SK-N-SH (cell line): ENCODE results near the gene SHTN1. TPM values are rescaled to one million over a fixed set of nuclear protein-coding genes. Genes with fewer than 3 reads are reported as not detected.

ENCODE experiments used
- CHD2 ChIP-seq: fragments of 150-350 bp; IDR thresholded peaks from 2 replicates; pipeline ENCODE4 v1.6.1; 2018; ENCODE audit warnings: low read length; ENCODE audit not compliant: partially characterized antibody
- EP300 ChIP-seq, 2 experiments: IDR thresholded peaks; 2 replicates each; pipeline versions ENCODE4 v1.4.0 to v1.6.1; 2012; ENCODE audit warnings: borderline replicate concordance in 1 of 2, low read depth in 1 of 2, low read length in 1 of 2
- FOXJ3 ChIP-seq: sonication (generic); formaldehyde crosslinking; IDR thresholded peaks from 2 replicates; pipeline ENCODE4 v1.5.1; 2020; ENCODE audit warnings: mild to moderate bottlenecking, missing genetic modification reagents
- GABPA ChIP-seq: IDR thresholded peaks from 2 replicates; pipeline ENCODE4 v1.4.0; 2012; ENCODE audit warnings: low read depth, mild to moderate bottlenecking
- MXI1 ChIP-seq: IDR thresholded peaks from 2 replicates; pipeline ENCODE4 v1.6.1; 2012; ENCODE audit warnings: mild to moderate bottlenecking, low read depth, low read length, improper control_type of control experiment
- NFIC ChIP-seq: IDR thresholded peaks from 2 replicates; pipeline ENCODE4 v1.4.0; 2012; ENCODE audit warnings: borderline replicate concordance
- POLR2AphosphoS5 ChIP-seq: IDR thresholded peaks from 2 replicates; pipeline ENCODE4 v1.6.1; 2012; ENCODE audit warnings: low read depth, low read length
- RCOR1 ChIP-seq: fragments of 150-350 bp; IDR thresholded peaks from 2 replicates; pipeline ENCODE4 v1.6.1; 2017; ENCODE audit warnings: antibody characterized with exemption, low read length
- RFX5 ChIP-seq: IDR thresholded peaks from 2 replicates; pipeline ENCODE4 v1.6.1; 2012; ENCODE audit warnings: mild to moderate bottlenecking, improper control_type of control experiment, low read length
- SIN3A ChIP-seq: IDR thresholded peaks from 2 replicates; pipeline ENCODE4 v1.6.1; 2012; ENCODE audit warnings: low read depth, mild to moderate bottlenecking, low read length, moderate library complexity, borderline replicate concordance
- TCF12 ChIP-seq: IDR thresholded peaks from 2 replicates; pipeline ENCODE4 v1.4.0; 2012
- TEAD4 ChIP-seq: IDR thresholded peaks from 2 replicates; pipeline ENCODE4 v1.4.0; 2012; ENCODE audit warnings: mild to moderate bottlenecking, borderline replicate concordance; ENCODE audit not compliant: insufficient read depth
- YY1 ChIP-seq: IDR thresholded peaks from 2 replicates; pipeline ENCODE4 v1.4.0; 2012; ENCODE audit warnings: low read depth, mild to moderate bottlenecking
- polyA plus RNA-seq, 3 experiments: library from polyadenylated mRNA; depleted of rRNA; stranded (reverse); fragments of >200 nt; gene quantifications; 2 replicates each; pipeline ENCODE4 v1.2.3, GENCODE V29; 2012
- TF ChIP-seq, protein P1 (sequence below): IDR thresholded peaks from 2 replicates; pipeline ENCODE4 v1.4.0; 2012; ENCODE audit warnings: low read depth, borderline replicate concordance
- TF ChIP-seq, protein P2 (sequence below): IDR thresholded peaks from 2 replicates; pipeline ENCODE4 v1.4.0; 2012; ENCODE audit warnings: low read depth, borderline replicate concordance
- TF ChIP-seq, protein P3 (sequence below): IDR thresholded peaks from 2 replicates; pipeline ENCODE4 v1.6.1; 2012; ENCODE audit warnings: mild to moderate bottlenecking, low read depth, low read length, moderate library complexity

The SHTN1 gene
- polyA plus RNA-seq, 1 of the 3 experiments (the other 2 are of a cell fraction), result 5.2 TPM

DNA sequence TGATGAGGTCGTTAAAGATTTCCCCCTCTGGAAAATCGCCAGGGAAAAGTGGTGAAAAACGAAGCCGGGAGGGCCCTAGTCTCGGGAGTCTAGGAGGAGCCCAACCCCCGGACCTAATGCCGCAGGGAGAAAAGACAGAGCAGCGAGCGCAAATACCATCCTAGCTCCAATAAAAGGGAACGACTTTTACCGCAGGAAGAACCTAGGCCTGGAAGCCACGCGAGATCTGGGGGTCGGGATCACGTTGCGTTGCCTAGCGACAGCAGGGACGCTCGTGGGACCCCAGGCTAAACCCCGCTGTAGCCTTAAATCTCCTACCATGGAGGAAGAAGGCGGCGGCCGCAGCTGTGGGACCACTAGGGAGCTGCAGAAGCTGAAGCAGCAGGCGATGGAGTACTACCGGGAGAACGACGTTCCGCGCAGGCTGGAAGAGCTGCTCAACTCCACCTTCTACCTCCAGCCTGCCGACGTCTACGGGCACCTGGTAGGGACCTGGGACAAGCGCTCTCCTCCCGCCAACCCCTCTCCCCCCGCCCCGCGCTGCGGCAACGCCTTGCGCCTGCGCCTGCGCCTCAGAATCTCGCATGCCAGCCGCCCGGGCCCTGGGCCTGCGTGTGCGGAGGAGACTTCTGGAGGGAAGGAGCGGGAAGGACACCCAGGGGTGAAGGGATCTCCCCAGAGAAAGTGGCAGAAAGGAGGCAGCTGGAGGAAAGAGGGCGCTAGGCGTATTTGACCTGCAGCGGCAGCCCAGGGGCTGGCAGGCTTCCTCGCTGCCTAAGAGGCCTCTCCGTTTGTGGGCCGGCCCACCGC lies 155.5 kb downstream of the SHTN1 start, which contains the start of gene ENO4 (continued):
- 0 out of 2 replicates have a peak, but pooled peaks have one; percentile 78 for TF ChIP-seq SIN3A
- TF ChIP-seq, protein P1, sequence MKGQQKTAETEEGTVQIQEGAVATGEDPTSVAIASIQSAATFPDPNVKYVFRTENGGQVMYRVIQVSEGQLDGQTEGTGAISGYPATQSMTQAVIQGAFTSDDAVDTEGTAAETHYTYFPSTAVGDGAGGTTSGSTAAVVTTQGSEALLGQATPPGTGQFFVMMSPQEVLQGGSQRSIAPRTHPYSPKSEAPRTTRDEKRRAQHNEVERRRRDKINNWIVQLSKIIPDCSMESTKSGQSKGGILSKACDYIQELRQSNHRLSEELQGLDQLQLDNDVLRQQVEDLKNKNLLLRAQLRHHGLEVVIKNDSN, result no peak
- TF ChIP-seq TCF12, result no peak
- TF ChIP-seq RFX5, result no peak
- no peak for TF ChIP-seq FOXJ3 (CRISPR knock-in tag)
- no peak for TF ChIP-seq RCOR1
- TF ChIP-seq NFIC, result no peak
- no peak for TF ChIP-seq EP300 (IDR thresholded peaks at IDR 0.05; ENCODE audit: borderline replicate concordance in 1 of 2, low read depth in 1 of 2, low read length in 1 of 2)
- TF ChIP-seq YY1, result no peak; the same call in 1 of the 2 replicates
- no peak for TF ChIP-seq TEAD4
- TF ChIP-seq, protein P2, sequence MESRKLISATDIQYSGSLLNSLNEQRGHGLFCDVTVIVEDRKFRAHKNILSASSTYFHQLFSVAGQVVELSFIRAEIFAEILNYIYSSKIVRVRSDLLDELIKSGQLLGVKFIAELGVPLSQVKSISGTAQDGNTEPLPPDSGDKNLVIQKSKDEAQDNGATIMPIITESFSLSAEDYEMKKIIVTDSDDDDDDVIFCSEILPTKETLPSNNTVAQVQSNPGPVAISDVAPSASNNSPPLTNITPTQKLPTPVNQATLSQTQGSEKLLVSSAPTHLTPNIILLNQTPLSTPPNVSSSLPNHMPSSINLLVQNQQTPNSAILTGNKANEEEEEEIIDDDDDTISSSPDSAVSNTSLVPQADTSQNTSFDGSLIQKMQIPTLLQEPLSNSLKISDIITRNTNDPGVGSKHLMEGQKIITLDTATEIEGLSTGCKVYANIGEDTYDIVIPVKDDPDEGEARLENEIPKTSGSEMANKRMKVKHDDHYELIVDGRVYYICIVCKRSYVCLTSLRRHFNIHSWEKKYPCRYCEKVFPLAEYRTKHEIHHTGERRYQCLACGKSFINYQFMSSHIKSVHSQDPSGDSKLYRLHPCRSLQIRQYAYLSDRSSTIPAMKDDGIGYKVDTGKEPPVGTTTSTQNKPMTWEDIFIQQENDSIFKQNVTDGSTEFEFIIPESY, result peak; percentile 94
- TF ChIP-seq CHD2, result peak; percentile 99
- TF ChIP-seq MXI1, result peak; percentile 49; the same call in 1 of the 2 replicates
- TF ChIP-seq GABPA, result no peak
- TF ChIP-seq, protein P3, sequence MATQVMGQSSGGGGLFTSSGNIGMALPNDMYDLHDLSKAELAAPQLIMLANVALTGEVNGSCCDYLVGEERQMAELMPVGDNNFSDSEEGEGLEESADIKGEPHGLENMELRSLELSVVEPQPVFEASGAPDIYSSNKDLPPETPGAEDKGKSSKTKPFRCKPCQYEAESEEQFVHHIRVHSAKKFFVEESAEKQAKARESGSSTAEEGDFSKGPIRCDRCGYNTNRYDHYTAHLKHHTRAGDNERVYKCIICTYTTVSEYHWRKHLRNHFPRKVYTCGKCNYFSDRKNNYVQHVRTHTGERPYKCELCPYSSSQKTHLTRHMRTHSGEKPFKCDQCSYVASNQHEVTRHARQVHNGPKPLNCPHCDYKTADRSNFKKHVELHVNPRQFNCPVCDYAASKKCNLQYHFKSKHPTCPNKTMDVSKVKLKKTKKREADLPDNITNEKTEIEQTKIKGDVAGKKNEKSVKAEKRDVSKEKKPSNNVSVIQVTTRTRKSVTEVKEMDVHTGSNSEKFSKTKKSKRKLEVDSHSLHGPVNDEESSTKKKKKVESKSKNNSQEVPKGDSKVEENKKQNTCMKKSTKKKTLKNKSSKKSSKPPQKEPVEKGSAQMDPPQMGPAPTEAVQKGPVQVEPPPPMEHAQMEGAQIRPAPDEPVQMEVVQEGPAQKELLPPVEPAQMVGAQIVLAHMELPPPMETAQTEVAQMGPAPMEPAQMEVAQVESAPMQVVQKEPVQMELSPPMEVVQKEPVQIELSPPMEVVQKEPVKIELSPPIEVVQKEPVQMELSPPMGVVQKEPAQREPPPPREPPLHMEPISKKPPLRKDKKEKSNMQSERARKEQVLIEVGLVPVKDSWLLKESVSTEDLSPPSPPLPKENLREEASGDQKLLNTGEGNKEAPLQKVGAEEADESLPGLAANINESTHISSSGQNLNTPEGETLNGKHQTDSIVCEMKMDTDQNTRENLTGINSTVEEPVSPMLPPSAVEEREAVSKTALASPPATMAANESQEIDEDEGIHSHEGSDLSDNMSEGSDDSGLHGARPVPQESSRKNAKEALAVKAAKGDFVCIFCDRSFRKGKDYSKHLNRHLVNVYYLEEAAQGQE, result no peak
- peak; percentile 81 for TF ChIP-seq POLR2AphosphoS5
